GM21526 (cell line): Measurements from ENCODE around the gene CENPT.

Source experiments
- ATAC-seq: cut with Tn5 transposase; IDR thresholded peaks from one replicate; pipeline ENCODE4 v1.9.1; 2021; ENCODE audit warnings: moderate library complexity; ENCODE audit not compliant: unreplicated experiment, low FRiP score

The CENPT gene

GRCh38 chr16:67780847-67781564 lies 66.5 kb downstream of the CENPT start:
- no peak for ATAC-seq

- ATAC-seq: no peak
These were observed 68.1 kb downstream of the CENPT start for GRCh38 chr16:67779256-67780014.
